GM12874 (cell line): ENCODE measurements around the gene ACVR1.

Source experiments
- TF ChIP-seq, protein P1 (sequence below): IDR thresholded peaks from 2 replicates; pipeline ENCODE4 v1.5.1; 2011; ENCODE audit warnings: low read depth, mild to moderate bottlenecking, control low read depth, low read length, moderate library complexity; ENCODE audit not compliant: insufficient read depth

Gene ACVR1

GRCh38 chr2:157853211-157853610 is 22.9 kb downstream of the ACVR1 start:
- TF ChIP-seq, protein P1, sequence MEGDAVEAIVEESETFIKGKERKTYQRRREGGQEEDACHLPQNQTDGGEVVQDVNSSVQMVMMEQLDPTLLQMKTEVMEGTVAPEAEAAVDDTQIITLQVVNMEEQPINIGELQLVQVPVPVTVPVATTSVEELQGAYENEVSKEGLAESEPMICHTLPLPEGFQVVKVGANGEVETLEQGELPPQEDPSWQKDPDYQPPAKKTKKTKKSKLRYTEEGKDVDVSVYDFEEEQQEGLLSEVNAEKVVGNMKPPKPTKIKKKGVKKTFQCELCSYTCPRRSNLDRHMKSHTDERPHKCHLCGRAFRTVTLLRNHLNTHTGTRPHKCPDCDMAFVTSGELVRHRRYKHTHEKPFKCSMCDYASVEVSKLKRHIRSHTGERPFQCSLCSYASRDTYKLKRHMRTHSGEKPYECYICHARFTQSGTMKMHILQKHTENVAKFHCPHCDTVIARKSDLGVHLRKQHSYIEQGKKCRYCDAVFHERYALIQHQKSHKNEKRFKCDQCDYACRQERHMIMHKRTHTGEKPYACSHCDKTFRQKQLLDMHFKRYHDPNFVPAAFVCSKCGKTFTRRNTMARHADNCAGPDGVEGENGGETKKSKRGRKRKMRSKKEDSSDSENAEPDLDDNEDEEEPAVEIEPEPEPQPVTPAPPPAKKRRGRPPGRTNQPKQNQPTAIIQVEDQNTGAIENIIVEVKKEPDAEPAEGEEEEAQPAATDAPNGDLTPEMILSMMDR, result no peak

DNA sequence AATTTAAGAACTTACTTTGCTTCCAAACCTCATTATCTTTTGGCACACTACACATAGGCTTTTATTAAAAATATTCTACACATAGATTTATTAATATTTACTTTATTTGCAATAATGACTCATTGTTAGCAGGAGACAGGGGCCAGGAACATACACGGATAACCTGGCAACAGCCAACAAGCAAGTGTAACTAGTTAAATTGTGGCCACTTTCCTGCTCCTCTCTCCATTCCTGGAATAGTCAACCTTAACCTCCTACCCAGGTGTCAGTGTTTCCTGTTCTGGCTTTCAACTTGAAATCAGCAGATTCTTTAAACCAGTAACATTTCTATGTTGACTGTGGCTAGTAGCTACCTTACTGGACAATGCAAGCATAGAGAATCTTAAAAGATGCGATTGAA is 26.5 kb downstream of the ACVR1 start:
- TF ChIP-seq, protein P1, result no peak

DNA sequence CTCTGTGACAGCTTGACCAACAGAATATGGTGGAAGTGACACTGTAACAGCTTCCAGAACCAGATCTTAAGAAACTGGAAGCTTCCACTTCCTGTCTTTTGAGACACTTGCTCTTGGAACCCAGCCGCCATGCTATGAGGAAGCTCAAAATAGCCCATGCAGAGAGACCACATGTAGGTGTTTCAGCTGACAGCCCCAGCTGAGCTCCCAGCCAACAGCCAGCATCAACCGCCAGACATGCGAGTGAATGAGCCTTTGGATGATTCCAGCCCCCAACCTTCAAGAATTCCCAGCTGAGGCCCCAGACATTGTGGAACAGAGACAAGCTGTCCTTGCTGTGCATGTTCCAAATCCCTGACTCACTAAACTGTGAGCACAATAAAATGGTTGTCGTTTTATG is 27.9 kb downstream of the ACVR1 start:
- TF ChIP-seq, protein P1, result no peak

GRCh38 chr2:157845081-157845480 is 31.0 kb downstream of the ACVR1 start:
- TF ChIP-seq, protein P1, result no peak

- TF ChIP-seq, protein P1, result no peak
These were observed 32.2 kb downstream of the ACVR1 start for GRCh38 chr2:157843935-157844334.

DNA sequence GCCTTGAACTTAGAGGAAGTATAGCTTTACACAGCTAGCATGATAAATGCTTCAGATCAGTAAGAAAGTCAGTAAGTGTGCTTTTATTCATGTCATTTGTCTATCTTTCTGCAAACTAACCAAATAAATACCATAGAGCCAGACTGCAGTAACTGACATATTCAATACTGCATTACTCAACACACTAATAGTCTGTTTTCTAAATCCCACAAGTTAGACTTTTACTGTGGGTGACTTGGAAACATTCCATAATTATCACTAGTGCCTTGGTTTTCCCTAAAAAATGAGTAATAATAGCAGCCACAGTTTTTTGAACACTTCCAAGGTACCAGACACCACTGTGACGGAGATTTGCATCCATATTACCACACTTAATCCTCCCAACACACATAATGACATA is 33.0 kb downstream of the ACVR1 start:
- TF ChIP-seq, protein P1, result no peak

DNA sequence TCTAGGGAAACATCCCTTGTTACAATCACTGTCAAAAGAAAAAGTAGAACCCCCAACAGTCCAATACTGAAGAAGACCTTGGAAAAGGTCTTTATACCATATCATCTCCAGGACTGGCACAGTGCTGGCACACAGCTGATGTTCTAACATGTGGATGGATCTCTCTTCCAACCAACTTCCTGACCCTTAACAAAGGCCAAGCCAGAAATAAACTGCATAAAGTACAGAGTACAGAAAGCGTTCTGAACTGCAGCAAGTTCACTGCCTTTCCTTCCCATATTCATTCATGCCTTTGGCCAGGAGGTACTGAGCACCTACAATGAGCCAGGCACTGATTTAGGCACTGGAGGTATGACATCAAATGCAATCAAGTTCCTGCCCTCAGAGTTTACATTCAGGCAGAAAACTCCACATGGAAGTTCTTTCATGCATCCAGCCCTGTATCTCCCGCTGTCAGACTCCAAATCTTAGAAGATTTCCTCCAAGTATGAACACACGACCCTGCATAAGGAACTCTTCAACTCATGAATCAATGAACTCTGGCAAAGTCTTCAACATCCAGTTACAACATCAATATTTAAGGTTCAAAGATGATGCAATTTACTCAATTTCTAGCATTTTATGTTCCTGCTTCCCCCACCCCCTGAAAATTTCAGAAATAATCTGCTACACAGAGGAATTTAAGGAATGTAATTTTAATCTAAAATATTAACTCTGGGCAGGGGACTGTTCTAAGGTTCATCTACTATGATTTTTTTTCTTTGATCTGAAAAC is 33.8 kb downstream of the ACVR1 start:
- TF ChIP-seq, protein P1, result no peak

DNA sequence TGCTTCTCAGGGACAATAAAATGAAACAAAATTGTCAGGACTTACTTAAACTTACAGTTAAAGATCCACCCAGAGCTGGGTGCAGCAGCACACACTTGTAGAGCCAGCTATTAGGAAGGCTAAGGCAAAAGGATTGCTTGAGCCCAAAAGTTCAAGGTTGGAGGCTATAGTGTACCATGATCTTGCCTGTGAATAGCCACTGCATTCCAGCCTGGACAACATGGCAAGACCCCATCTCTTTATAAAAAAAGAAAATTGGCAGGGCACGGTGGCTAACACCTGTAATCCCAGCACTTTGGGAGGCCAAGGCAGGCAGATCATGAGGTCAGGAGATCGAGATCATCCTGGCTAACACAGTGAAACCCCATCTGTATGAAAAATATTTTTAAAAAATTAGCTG is 34.6 kb downstream of the ACVR1 start:
- TF ChIP-seq, protein P1, result no peak
